ENCODE data around the gene ZNF593.

Gene ZNF593

GRCh38 chr1:26213335-26213905, 43.7 kb downstream of the ZNF593 start:
- no peak for TF ChIP-seq CTCF (IDR thresholded peaks at IDR 0.05; ENCODE audit: borderline replicate concordance, insufficient read depth, low read depth, low read length)
- no peak overlapping the region for H3K4me3 ChIP-seq (ENCODE audit: low read depth, low read length)

- TF ChIP-seq CTCF (IDR thresholded peaks at IDR 0.05; ENCODE audit: borderline replicate concordance, insufficient read depth, low read depth, low read length) = no peak
- no peak overlapping the region for H3K4me3 ChIP-seq (ENCODE audit: low read depth, low read length)
Measured at GRCh38 chr1:26215246-26215645, 45.5 kb downstream of the ZNF593 start.

- no peak overlapping the region for H3K4me3 ChIP-seq (ENCODE audit: low read depth, low read length)
Measured at GRCh38 chr1:26218906-26219494, 49.3 kb downstream of the ZNF593 start.

More at GRCh38 chr1:26218906-26219494, 49.3 kb downstream of the ZNF593 start:
- no peak for TF ChIP-seq CTCF (IDR thresholded peaks at IDR 0.05; ENCODE audit: borderline replicate concordance, insufficient read depth, low read depth, low read length)
